GM23248 (cell line): ENCODE results near the gene RAB4A. TPM values are rescaled to one million over a fixed set of nuclear protein-coding genes. Genes with fewer than 3 reads are reported as not detected.

Experiments used
- DNase-seq: peaks from one replicate; pipeline ENCODE4 v3.0.0-alpha.2; 2015
- H2AFZ ChIP-seq: fragments of 200-600 bp; sonication (generic); 2 replicates; pipeline ENCODE4 v1.6.1; 2016; ENCODE audit warnings: antibody characterized with exemption
- H3F3A ChIP-seq: fragments of 200-600 bp; sonication (generic); 2 replicates; pipeline ENCODE4 v1.6.1; 2016; ENCODE audit warnings: mild to moderate bottlenecking, antibody characterized with exemption, mixed run types; ENCODE audit not compliant: insufficient read depth
- H3K27ac ChIP-seq: fragments of 200-600 bp; sonication (generic); 2 replicates; pipeline ENCODE4 v1.5.1; 2016; ENCODE audit warnings: mild to moderate bottlenecking
- H3K27me3 ChIP-seq: fragments of 200-600 bp; sonication (generic); replicated peaks from 2 replicates; pipeline ENCODE4 v1.6.1; 2016; ENCODE audit warnings: mild to moderate bottlenecking; ENCODE audit not compliant: insufficient read depth
- H3K36me3 ChIP-seq: fragments of 200-600 bp; sonication (generic); 2 replicates; pipeline ENCODE4 v1.6.1; 2016; ENCODE audit warnings: low read depth, mild to moderate bottlenecking
- H3K4me1 ChIP-seq: fragments of 200-600 bp; sonication (generic); 2 replicates; pipeline ENCODE4 v1.6.1; 2016; ENCODE audit warnings: mild to moderate bottlenecking; ENCODE audit not compliant: insufficient read depth
- H3K4me2 ChIP-seq: fragments of 200-600 bp; sonication (generic); one replicate; pipeline ENCODE4 v1.6.1; 2016; ENCODE audit warnings: mild to moderate bottlenecking; ENCODE audit not compliant: unreplicated experiment
- H3K4me3 ChIP-seq: fragments of 200-600 bp; sonication (generic); 2 replicates; pipeline ENCODE4 v1.5.1; 2016; ENCODE audit warnings: mild to moderate bottlenecking
- H3K79me2 ChIP-seq: fragments of 200-600 bp; sonication (generic); 2 replicates; pipeline ENCODE4 v1.6.1; 2016; ENCODE audit warnings: mild to moderate bottlenecking; ENCODE audit not compliant: insufficient read depth
- H3K9ac ChIP-seq: fragments of 200-600 bp; sonication (generic); 2 replicates; pipeline ENCODE4 v1.6.1; 2016; ENCODE audit warnings: mild to moderate bottlenecking
- H3K9me2 ChIP-seq: fragments of 200-600 bp; sonication (generic); 2 replicates; pipeline ENCODE4 v1.6.1; 2016; ENCODE audit warnings: mixed run types, mild to moderate bottlenecking, moderate library complexity; ENCODE audit not compliant: insufficient read depth
- H3K9me3 ChIP-seq: fragments of 200-600 bp; sonication (generic); one replicate; pipeline ENCODE4 v1.6.1; 2017; ENCODE audit warnings: low read depth
- H4K20me1 ChIP-seq: fragments of 200-600 bp; sonication (generic); 2 replicates; pipeline ENCODE4 v1.6.0; 2016; ENCODE audit not compliant: insufficient read depth
- EZH2 ChIP-seq: fragments of 200-600 bp; sonication (generic); IDR thresholded peaks from 2 replicates; pipeline ENCODE4 v1.6.1; 2018; ENCODE audit warnings: antibody characterized with exemption, mild to moderate bottlenecking; ENCODE audit not compliant: insufficient read depth, poor library complexity, severe bottlenecking
- EZH2phosphoT487 ChIP-seq: fragments of 200-600 bp; sonication (generic); IDR thresholded peaks from 2 replicates; pipeline ENCODE4 v1.6.1; 2018; ENCODE audit warnings: antibody characterized with exemption, moderate library complexity, mild to moderate bottlenecking, low read depth; ENCODE audit not compliant: insufficient read depth
- WGBS, 2 experiments: methylation state at CpG; one replicate each; pipeline ENCODE4 v1.1.6; 2015 to 2017; ENCODE audit warnings: low lambda C conversion rate in 2 of 2, low coverage in 1 of 2; ENCODE audit errors: missing lambda C conversion rate in 2 of 2; 5-methylcytosine and 5-hydroxymethylcytosine counted together
- in situ Hi-C: fragments of 300-500 bp; cut with MboI; formaldehyde crosslinking; loops from 2 replicates; pipeline ENCODE4 v1.15.0; 2020
- polyA plus RNA-seq: library from polyadenylated mRNA; unstranded; fragments of >200 nt; fragmentation: Nextera tagmentation; extraction: Ambion mirVana; gene quantifications from 2 replicates; pipeline ENCODE4 v1.2.1, GENCODE V29; 2016
- total RNA-seq: library from RNA; depleted of rRNA; stranded (reverse); fragments of >200 nt; shearing (Covaris generic); gene quantifications from 2 replicates; pipeline ENCODE4 v1.2.3, GENCODE V29; 2014

RAB4A gene
- total and polyA plus RNA-seq, 2 experiments from 2014 or later: 43.4 to 47.2 TPM

GRCh38 chr1:229229137-229229720, 41.7 kb upstream of the RAB4A start:
- Histone ChIP-seq H3K9me3 (no peaks in the 10 kb centered on the region), H3F3A (no peaks in the 10 kb centered on the region), H4K20me1 (no peaks in the 10 kb centered on the region), H3K9me2 (no peaks in the 10 kb centered on the region), H3K4me2 (peak overlapping the region; percentile 52), H3K36me3 (no peaks in the 10 kb centered on the region), H3K79me2 (no peaks in the 10 kb centered on the region), H3K4me3 (no peak overlapping the region), H3K27ac (no peak overlapping the region), H3K9ac (no peak overlapping the region), H3K27me3 (peaks cover 30% of the 10 kb centered on the region), H2AFZ (peak overlapping the region; percentile 63; the same call in 1 of the 2 replicates), H3K4me1 (peaks cover 14% of the 10 kb centered on the region; the same call in 1 of the 2 replicates)
- DNase-seq: peak; percentile 49
- 1 to 3% methylated on average over 7 of the region's 7 CpGs for WGBS, 2 experiments
- TF ChIP-seq EZH2 (no peak), EZH2phosphoT487 (no peak)
- in situ Hi-C loops: loop anchor here (10.0 kb wide), 1 partner anchor 494 kb away; the partner anchor contains the start of gene RHOU

- no peak overlapping the region for H3K9ac ChIP-seq
- 3 to 4% methylated on average over 4 of the region's 4 CpGs for WGBS, 2 experiments
- peak overlapping the region; percentile 63; the same call in 1 of the 2 replicates for H2AFZ ChIP-seq
- no peaks in the 10 kb centered on the region for H4K20me1 ChIP-seq
- peaks cover 14% of the 10 kb centered on the region; the same call in 1 of the 2 replicates for H3K4me1 ChIP-seq
- H3K79me2 ChIP-seq: no peaks in the 10 kb centered on the region
- H3K4me3 ChIP-seq: no peak overlapping the region
- TF ChIP-seq EZH2 (no peak), EZH2phosphoT487 (no peak)
- H3K36me3 ChIP-seq: no peaks in the 10 kb centered on the region
- peak; percentile 36 for DNase-seq
- no peaks in the 10 kb centered on the region for H3K9me3 ChIP-seq
- no peak overlapping the region for H3K27ac ChIP-seq
- no peaks in the 10 kb centered on the region for H3K9me2 ChIP-seq
- no peaks in the 10 kb centered on the region for H3F3A ChIP-seq
- H3K27me3 ChIP-seq: peaks cover 30% of the 10 kb centered on the region
- H3K4me2 ChIP-seq: peak overlapping the region; percentile 52
- in situ Hi-C loops: loop anchor here (10.0 kb wide), 2 partner anchors 495 to 555 kb away; partner anchors contain the start of gene RHOU
These were observed 41.2 kb upstream of the RAB4A start for GRCh38 chr1:229229721-229230139.

GRCh38 chr1:229230140-229230892, 40.6 kb upstream of the RAB4A start:
- H3K4me1 ChIP-seq: peaks cover 14% of the 10 kb centered on the region; the same call in 1 of the 2 replicates
- H3K27ac ChIP-seq: no peak overlapping the region
- TF ChIP-seq EZH2phosphoT487 (no peak), EZH2 (no peak)
- in situ Hi-C loops: loop anchor here (10.0 kb wide), 1 partner anchor 556 kb away; no protein-coding TSS in a partner anchor
- H3K4me3 ChIP-seq: no peak overlapping the region
- WGBS, 2 experiments: 18 to 19% methylated on average over 14 of the region's 14 CpGs
- H3K9me3 ChIP-seq: no peaks in the 10 kb centered on the region
- H3K4me2 ChIP-seq: no peak overlapping the region
- no peak for DNase-seq
- no peaks in the 10 kb centered on the region for H3K9me2 ChIP-seq
- H3K36me3 ChIP-seq: no peaks in the 10 kb centered on the region
- peaks cover 30% of the 10 kb centered on the region for H3K27me3 ChIP-seq
- H3F3A ChIP-seq: no peaks in the 10 kb centered on the region
- H3K9ac ChIP-seq: no peak overlapping the region
- no peaks in the 10 kb centered on the region for H3K79me2 ChIP-seq
- no peak overlapping the region for H2AFZ ChIP-seq
- no peaks in the 10 kb centered on the region for H4K20me1 ChIP-seq

- in situ Hi-C loops: loop anchor here (10.0 kb wide), 1 partner anchor 556 kb away; no protein-coding TSS in a partner anchor
- H3K4me2 ChIP-seq: no peak overlapping the region
- no peak overlapping the region for H3K4me3 ChIP-seq
- H2AFZ ChIP-seq: no peak overlapping the region
- H3K9ac ChIP-seq: no peak overlapping the region
- no peaks in the 10 kb centered on the region for H3F3A ChIP-seq
- no peaks in the 10 kb centered on the region for H3K79me2 ChIP-seq
- TF ChIP-seq EZH2phosphoT487: no peak
- TF ChIP-seq EZH2: no peak
- H4K20me1 ChIP-seq: no peaks in the 10 kb centered on the region
- DNase-seq: no peak
- H3K27me3 ChIP-seq: peaks cover 30% of the 10 kb centered on the region
- H3K4me1 ChIP-seq: peaks cover 14% of the 10 kb centered on the region; the same call in 1 of the 2 replicates
- H3K27ac ChIP-seq: no peak overlapping the region
- H3K9me2 ChIP-seq: no peaks in the 10 kb centered on the region
- H3K9me3 ChIP-seq: no peaks in the 10 kb centered on the region
- H3K36me3 ChIP-seq: no peaks in the 10 kb centered on the region
- 62 to 73% methylated on average over 9 of the region's 9 CpGs for WGBS, 2 experiments
These were observed 39.8 kb upstream of the RAB4A start for GRCh38 chr1:229230893-229231753.
